Progenitor cell of endocrine pancreas (in vitro differentiated cells): ENCODE data around the gene FEM1A. TPM values are rescaled to one million over a fixed set of nuclear protein-coding genes. Genes with fewer than 3 reads are reported as not detected.
A peak's percentile ranks its signal among the peaks of the same experiment; 100 is the strongest.

Source experiments
- DNase-seq: peaks from one replicate; pipeline ENCODE4 v3.0.0; 2021; ENCODE audit warnings: low spot score; ENCODE audit not compliant: unreplicated experiment
- H3K27ac Mint-ChIP-seq: 2 replicates; pipeline ENCODE4 v1.8.0; 2021; ENCODE audit warnings: mild to moderate bottlenecking, moderate library complexity, mixed read lengths
- H3K27me3 Mint-ChIP-seq: 2 replicates; pipeline ENCODE4 v1.8.0; 2021; ENCODE audit warnings: mixed read lengths
- H3K36me3 Mint-ChIP-seq: 2 replicates; pipeline ENCODE4 v1.8.0; 2022; ENCODE audit warnings: mixed read lengths; ENCODE audit not compliant: insufficient read depth
- H3K4me1 Mint-ChIP-seq: 2 replicates; pipeline ENCODE4 v1.8.0; 2021; ENCODE audit warnings: low read depth, mixed read lengths
- H3K4me3 Mint-ChIP-seq: 2 replicates; pipeline ENCODE4 v1.8.0; 2021; ENCODE audit warnings: low read depth, mild to moderate bottlenecking, moderate library complexity, mixed read lengths
- H3K9me3 Mint-ChIP-seq: 2 replicates; pipeline ENCODE4 v1.8.0; 2021; ENCODE audit warnings: low read depth, mixed read lengths
- total RNA-seq: library from RNA; stranded (reverse); gene quantifications from 2 replicates; pipeline ENCODE4 v1.2.1, GENCODE V29; 2021
- TF ChIP-seq, protein P1 (sequence below): fragments of 200-600 bp; sonication (generic); IDR thresholded peaks from one replicate; pipeline ENCODE4 v1.5.0; 2021; ENCODE audit warnings: antibody characterized with exemption, mild to moderate bottlenecking; ENCODE audit not compliant: unreplicated experiment

Gene FEM1A
- total RNA-seq, 1 donor from 2014 or later, result 13.0 TPM

DNA sequence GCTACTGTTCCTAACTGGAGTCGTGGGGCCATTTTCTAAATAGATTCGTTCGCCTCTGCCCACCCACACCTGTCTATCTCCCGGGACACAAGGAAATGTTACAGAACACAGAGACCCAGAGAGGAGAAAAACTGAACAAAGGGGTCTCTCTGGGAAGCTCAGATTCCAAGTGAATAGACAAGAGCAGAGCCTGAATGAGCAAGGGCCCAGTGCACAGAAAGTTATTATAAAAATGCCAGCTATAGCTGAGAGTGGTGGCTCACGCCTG is 27.2 kb upstream of the FEM1A start:
- Mint-ChIP-seq H3K4me1 (peaks cover 11% of the 10 kb centered on the region), H3K27ac (no peak overlapping the region), H3K4me3 (no peak overlapping the region)

DNA sequence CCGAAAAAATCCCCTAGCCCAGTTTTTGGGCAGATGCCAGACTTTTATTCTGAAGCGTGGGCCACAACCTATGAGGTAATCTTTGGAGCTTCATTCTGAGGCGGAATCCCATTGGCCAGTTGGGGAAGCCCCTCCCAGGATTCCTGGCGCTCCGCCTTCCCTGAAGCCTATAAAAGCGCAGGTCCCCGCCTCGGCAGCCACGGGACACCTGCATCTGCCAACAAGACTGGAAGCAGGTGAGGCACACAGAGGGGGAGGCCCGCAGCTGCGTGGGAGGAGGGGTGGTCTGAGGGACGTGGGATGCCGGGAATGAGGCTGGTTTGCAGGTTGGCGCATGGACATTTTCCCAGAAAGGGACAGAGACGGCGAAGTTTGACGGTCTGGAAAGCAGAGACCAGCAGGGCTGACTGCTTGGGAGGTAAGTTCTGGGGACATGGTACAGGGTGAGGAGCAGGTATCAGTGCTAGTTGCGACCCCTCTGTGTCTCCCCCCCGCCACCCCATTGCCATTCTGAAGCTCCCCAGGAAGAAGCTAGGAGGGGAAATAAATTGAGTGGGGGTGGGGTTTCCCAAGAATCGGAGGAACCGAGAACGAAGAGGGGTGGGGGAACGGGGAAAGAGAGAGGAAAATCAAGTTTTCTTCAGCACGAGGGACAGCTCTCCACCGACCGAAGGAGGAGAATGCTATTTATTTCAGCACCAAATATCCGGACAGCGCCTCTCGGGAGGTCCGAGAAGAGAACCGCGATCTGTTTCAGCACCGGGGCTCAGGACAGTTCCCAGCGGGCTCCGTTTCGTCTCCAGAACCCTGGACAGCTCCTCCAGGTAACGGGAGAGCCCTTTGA is 22.4 kb upstream of the FEM1A start:
- Mint-ChIP-seq H3K4me3 (peak overlapping the region; percentile 62), H3K27ac (peak overlapping the region; percentile 33), H3K4me1 (peaks cover 10% of the 10 kb centered on the region), H3K27me3 (peaks cover 21% of the 10 kb centered on the region), H3K9me3 (no peaks in the 10 kb centered on the region), H3K36me3 (no peaks in the 10 kb centered on the region)
- DNase-seq, result peak; percentile 97
- TF ChIP-seq, protein P1, sequence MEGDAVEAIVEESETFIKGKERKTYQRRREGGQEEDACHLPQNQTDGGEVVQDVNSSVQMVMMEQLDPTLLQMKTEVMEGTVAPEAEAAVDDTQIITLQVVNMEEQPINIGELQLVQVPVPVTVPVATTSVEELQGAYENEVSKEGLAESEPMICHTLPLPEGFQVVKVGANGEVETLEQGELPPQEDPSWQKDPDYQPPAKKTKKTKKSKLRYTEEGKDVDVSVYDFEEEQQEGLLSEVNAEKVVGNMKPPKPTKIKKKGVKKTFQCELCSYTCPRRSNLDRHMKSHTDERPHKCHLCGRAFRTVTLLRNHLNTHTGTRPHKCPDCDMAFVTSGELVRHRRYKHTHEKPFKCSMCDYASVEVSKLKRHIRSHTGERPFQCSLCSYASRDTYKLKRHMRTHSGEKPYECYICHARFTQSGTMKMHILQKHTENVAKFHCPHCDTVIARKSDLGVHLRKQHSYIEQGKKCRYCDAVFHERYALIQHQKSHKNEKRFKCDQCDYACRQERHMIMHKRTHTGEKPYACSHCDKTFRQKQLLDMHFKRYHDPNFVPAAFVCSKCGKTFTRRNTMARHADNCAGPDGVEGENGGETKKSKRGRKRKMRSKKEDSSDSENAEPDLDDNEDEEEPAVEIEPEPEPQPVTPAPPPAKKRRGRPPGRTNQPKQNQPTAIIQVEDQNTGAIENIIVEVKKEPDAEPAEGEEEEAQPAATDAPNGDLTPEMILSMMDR, result no peak

More for the DNA sequence above, 27.2 kb upstream of the FEM1A start:
- peaks cover 3% of the 10 kb centered on the region for H3K27me3 Mint-ChIP-seq
- TF ChIP-seq, protein P1, result no peak
- no peak for DNase-seq
- H3K9me3 Mint-ChIP-seq, result no peaks in the 10 kb centered on the region
- no peaks in the 10 kb centered on the region for H3K36me3 Mint-ChIP-seq

DNA sequence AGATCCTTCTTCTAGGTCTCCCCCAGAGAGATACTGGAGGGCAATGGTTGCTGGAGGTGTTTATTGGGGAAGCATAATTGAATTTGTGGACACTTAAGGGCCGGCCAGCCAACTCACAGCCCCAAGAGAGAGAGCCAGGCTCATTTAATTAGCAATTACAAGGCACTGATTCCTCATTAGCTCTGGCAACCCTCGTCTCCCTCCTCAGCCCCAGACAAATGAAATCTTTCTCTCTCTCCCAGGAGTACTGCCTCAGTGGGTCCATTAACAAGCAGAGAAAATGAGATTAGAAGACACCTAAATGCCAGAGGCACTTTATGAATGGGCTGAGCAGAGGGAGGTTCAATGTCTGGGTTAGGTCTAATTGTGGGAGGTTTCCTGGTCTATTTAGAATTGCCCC is 19.0 kb upstream of the FEM1A start:
- no peak overlapping the region for H3K4me3 Mint-ChIP-seq

DNA sequence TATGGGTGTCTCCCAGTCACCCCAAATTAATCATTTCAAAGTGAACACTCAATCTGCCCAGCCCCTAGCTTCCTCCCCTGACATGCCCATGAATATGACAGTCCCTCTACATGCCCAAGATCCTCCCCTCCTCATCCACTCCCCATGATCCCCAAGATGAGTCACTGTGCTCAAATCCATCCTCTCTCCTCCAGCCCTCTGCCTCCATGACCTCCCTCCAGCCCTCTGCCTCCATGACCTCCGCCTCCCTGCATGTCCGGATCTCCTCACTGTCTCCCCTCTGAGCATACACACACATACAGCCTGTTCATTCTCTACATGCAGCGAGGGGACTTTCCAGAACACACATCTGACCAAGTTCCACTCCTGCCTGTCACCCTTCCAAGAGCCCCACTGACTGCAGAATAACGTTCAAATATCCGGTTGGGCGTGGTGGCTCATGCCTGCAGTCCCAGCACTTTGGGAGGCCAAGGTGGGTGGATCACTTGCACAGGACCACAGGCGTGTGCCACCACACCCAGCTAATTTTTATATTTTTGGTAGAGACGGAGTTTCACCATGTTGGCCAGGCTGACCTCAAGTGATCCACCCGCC is 18.4 kb upstream of the FEM1A start:
- TF ChIP-seq, protein P1, result no peak
- Mint-ChIP-seq H3K4me1 (peaks cover 10% of the 10 kb centered on the region), H3K27me3 (peaks cover 28% of the 10 kb centered on the region), H3K36me3 (no peaks in the 10 kb centered on the region), H3K27ac (no peak overlapping the region), H3K4me3 (no peak overlapping the region), H3K9me3 (no peaks in the 10 kb centered on the region)
- DNase-seq, result no peak

More for the DNA sequence above, 19.0 kb upstream of the FEM1A start:
- no peak overlapping the region for H3K27ac Mint-ChIP-seq
- peaks cover 28% of the 10 kb centered on the region for H3K27me3 Mint-ChIP-seq
- peaks cover 10% of the 10 kb centered on the region for H3K4me1 Mint-ChIP-seq
- DNase-seq, result no peak
- no peaks in the 10 kb centered on the region for H3K9me3 Mint-ChIP-seq
- TF ChIP-seq, protein P1, result no peak
- H3K36me3 Mint-ChIP-seq, result no peaks in the 10 kb centered on the region

- peaks cover 32% of the 10 kb centered on the region for H3K27me3 Mint-ChIP-seq
- no peak for DNase-seq
- no peak overlapping the region for H3K4me3 Mint-ChIP-seq
- peaks cover 10% of the 10 kb centered on the region for H3K4me1 Mint-ChIP-seq
- TF ChIP-seq, protein P1, result no peak
- H3K27ac Mint-ChIP-seq, result no peak overlapping the region
- H3K36me3 Mint-ChIP-seq, result no peaks in the 10 kb centered on the region
- no peaks in the 10 kb centered on the region for H3K9me3 Mint-ChIP-seq
Observed at GRCh38 chr19:4774136-4774535, 17.4 kb upstream of the FEM1A start.
